HG02678 (cell line): ENCODE data around the gene TNXB.

Source experiments
- ATAC-seq: cut with Tn5 transposase; IDR thresholded peaks from one replicate; pipeline ENCODE4 v1.9.1; 2021; ENCODE audit warnings: mild to moderate bottlenecking, moderate library complexity; ENCODE audit not compliant: unreplicated experiment

Gene TNXB, protein sequence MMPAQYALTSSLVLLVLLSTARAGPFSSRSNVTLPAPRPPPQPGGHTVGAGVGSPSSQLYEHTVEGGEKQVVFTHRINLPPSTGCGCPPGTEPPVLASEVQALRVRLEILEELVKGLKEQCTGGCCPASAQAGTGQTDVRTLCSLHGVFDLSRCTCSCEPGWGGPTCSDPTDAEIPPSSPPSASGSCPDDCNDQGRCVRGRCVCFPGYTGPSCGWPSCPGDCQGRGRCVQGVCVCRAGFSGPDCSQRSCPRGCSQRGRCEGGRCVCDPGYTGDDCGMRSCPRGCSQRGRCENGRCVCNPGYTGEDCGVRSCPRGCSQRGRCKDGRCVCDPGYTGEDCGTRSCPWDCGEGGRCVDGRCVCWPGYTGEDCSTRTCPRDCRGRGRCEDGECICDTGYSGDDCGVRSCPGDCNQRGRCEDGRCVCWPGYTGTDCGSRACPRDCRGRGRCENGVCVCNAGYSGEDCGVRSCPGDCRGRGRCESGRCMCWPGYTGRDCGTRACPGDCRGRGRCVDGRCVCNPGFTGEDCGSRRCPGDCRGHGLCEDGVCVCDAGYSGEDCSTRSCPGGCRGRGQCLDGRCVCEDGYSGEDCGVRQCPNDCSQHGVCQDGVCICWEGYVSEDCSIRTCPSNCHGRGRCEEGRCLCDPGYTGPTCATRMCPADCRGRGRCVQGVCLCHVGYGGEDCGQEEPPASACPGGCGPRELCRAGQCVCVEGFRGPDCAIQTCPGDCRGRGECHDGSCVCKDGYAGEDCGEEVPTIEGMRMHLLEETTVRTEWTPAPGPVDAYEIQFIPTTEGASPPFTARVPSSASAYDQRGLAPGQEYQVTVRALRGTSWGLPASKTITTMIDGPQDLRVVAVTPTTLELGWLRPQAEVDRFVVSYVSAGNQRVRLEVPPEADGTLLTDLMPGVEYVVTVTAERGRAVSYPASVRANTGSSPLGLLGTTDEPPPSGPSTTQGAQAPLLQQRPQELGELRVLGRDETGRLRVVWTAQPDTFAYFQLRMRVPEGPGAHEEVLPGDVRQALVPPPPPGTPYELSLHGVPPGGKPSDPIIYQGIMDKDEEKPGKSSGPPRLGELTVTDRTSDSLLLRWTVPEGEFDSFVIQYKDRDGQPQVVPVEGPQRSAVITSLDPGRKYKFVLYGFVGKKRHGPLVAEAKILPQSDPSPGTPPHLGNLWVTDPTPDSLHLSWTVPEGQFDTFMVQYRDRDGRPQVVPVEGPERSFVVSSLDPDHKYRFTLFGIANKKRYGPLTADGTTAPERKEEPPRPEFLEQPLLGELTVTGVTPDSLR (N-terminal part only)

DNA sequence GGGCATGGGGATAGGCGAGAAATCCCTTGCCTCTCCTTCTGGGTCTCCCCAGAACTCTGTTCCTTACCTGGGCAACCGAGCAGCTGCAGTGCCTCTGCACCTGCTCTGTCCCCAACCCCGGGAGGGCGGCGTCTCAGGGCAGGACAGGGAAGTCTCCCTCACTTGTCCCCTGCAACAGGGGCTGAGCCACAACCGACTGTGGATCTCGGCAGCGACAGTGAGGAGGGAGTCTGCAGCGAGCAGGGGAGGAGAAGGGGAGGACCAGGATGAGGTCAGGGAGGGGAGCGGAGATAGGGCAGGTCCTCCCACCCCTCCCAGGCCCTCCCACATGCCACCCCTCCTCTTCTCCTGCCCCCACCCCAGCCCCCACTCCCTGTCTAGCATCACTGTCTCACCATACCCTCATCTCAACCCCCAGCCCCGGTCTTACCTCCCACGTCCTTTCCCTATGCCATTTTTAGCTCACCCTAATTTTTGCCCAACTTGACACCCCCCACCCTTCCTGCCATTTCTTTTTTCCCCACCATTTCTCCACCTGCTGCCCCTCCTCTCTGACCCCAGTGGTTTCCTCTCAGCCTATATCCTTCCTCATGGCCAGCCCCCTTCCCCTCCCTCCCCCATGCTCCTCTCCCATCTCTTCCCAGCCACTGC lies at the start of gene TNXB:
TNXB (minus strand) TSS at position 225 of the 651 bp plus-strand sequence. CDS start 11,140 bp downstream, outside the sequence.
- no peak for ATAC-seq

DNA sequence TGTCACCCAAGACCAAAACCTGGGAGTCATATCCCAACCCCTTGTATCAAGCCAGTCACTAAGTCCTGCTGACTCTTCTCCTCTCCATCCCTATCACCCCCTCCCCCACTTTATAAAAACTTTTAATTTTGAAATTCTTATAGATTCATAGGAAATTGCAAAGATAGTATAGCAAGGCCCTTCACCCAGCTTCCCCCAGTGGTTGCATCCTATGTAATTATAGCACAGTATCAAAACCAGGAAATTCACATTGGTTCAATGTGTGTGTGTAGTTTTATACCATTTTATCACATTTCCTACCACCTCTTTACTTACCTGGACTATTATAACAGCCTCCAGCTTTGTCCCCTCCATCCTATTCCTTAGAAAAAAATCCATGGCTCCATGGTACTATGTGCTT lies 48.9 kb upstream of the TNXB start:
- no peak for ATAC-seq

DNA sequence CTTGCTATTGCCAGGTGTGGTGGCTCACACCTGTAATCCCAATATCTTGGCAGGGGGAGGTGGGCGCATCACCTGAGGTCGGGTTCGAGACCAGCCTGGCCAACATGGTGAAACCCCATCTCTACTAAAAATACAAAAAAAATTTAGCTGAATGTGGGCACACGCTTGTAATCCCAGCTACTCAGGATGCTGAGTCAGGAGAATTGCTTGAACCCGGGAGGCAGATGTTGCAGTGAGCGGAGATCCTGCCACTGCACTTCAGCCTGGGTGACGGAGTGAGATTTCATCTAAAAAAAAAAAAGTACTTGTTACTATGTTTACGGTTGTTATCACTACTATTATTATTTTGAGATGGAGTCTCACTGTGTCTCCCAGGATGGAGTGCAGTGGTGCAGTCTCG lies 47.8 kb upstream of the TNXB start:
- no peak for ATAC-seq

DNA sequence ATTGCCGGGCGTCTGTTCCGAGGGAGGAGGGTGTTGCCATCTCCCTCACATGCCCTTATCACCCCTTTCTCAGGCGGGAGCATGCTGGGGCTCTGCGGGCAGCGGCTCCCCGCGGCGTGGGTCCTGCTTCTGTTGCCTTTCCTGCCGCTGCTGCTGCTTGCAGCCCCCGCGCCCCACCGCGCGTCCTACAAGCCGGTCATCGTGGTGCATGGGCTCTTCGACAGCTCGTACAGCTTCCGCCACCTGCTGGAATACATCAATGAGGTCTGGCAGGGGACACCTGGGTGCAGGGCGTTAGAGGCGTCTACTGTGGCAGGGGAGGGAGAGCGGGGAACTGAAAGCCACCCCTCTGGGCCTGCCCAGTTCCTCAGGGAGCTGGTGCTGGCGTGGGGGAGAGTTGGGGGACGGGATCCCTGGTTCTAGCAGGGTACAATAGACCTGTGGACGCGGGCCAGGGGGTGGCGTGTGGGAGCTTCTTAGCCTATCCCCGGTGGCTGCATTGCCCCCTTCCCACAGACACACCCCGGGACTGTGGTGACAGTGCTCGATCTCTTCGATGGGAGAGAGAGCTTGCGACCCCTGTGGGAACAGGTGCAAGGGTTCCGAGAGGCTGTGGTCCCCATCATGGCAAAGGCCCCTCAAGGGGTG lies 45.5 kb upstream of the TNXB start:
- peak; percentile 77 for ATAC-seq

DNA sequence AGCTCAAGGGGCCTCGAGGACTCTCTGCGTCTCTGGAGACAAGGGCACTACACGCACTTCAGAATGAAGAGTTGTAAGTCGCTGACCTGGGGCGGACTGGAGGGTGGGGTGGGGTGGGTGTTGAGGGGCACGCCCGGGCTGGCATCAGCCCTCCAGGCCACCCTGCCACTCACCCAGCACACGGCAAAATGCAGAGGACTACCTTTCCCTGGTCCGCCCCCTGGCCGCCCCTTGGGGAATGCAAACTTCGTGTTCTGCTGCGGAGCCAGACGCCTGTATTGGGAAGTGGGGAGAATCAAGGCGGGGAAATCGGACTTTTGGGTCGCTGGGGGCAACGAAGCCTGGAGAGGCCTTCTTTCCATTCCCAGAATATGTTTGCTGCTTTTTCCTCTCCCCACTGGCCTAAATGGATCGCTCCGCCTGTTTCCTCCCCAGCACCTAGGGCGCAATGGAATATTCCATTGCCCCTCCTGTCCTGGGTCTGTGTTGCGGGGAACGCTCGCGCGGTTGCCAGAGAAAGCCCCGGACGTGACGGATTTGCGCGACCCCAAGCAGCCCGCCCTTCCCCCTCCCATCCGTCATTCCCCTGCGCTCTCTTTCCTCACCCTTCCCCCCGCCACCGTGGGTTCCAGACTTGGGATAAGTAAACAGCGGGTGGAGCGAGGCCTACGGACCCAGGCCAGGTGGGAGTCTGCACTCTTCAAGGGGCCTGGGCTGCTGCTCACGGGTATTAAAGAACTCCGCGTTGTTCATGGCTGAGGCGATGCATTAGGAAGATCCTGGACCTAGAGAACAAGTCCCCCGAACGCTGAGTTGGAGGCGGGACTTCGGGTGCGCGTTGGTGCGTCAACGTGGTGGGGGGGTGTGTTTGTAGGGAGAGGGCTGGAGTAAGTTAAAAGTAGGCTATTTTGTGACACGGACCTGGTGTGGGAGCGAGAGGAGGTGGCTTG lies 44.7 kb upstream of the TNXB start, which contains the start of gene PPT2:
PPT2 (plus strand) TSS at position 578 of the 950 bp plus-strand sequence. CDS start 454 bp downstream, outside the sequence.
- ATAC-seq = peak; percentile 16

DNA sequence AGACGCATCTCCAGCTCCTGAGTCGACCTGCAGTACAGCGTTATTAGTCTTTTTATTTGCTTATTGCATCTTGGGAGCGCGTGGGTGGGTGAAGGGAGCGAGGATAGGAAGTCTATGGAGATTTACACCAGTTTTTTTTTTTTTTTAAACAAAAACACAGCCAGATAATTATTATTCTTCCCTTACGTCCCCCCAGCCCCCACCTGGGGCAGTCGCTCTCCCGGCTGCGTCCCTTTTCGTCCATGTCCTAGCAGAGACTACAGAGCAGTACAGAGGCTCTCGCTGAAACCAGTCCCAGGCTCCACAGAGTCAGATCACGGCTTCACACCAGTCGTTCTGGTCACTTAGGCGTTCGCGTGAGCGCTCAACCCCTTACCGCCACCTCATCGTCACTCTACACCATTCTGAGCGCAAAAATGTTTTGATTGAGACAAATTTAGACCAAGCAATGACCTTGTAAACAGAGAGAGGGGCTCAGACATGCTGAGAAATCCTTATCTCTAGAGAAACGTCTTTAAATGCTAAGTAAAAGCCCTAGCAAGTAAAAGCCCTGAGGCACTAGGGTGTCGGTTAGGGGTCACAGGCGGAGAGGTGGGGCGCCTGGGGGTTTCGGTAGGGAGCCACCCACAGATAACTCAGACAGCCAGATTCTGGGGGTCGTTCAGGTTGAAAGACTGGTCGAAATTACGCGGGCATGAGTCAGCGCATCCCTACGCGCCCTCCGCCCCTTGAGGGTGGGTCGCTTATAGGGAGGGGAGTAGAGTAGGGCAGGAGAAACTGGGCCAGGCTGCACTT lies 43.8 kb upstream of the TNXB start:
- no peak for ATAC-seq

DNA sequence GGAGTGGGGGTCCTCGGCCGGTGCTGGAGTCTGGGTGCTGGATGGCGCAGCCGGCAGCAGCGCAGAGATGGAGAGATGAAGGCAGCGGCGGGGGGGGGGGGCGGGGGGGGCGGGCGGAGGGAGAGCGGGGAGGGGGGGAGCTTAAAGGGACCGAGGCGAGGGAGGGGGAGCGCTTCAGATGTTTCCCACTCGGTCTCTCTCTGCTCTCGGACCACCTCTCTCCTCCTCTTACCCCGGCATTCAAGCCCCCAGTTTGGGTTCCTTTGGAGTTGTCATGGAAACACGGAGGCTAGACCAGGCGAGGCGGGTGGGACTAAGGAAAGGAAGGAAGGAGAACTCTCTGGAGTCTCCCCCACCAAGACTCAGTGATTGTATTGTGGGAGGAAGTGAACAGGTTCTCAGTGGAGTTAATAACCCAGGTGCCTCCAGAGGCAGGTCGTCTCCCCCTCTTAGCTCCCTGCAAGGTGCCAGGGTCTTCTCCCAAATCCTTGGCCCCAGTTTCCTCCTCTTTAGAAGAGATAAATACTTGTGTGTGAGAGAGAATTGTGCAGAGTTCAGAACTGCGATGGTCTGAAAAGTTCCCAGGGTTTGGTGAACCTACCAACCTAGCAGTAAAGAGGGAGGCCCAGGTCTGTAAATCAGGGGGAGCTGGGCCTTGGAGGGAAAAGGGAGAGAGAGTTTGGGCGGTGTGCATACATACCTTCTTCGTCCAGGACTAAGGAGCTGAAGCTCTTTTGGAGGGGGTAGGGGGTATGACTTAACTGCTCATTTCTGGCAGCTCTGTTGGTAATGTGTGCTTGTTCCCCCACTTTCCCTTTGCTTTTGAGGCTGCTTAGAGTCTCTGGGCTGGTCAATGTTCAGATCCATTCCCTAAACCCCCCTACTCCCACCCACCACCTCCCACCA lies 43.0 kb upstream of the TNXB start, which contains the start of gene PRRT1:
PRRT1 (minus strand) TSS at position 77 of the 906 bp plus-strand sequence. CDS start 112 bp downstream, outside the sequence.
- ATAC-seq = no peak

DNA sequence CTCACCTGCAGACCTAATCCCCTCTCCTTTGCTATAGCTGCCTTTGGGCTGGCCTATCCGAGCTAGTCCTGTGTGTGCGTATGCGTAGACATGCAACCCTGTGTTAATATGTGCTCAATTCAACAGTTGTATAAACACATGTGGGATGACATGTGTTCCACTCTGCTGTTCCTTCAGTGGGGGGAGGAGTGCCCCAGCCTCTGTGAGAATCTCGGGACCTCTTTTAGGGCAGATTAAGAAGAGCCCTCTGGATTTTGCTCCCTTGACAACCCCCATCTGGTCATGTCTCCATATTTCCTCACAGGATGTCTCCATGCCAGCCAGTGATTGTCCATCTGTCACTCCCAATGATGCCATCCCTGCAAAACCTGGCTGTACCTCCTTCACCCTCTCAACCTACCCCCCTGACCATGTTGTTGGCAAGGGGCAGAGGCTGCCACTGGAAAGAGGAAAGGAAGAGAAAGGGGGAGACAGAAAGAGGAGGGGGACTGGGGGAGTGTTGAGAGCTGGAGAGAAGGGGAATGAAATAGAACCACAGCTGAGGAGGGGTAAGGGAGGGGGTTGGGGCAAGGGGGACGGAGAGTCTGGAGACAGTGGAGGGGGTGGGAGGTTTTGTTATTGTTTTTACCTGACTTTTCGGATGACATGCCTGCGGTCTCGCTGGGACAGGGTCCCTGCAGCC lies 42.2 kb upstream of the TNXB start:
- ATAC-seq = no peak

DNA sequence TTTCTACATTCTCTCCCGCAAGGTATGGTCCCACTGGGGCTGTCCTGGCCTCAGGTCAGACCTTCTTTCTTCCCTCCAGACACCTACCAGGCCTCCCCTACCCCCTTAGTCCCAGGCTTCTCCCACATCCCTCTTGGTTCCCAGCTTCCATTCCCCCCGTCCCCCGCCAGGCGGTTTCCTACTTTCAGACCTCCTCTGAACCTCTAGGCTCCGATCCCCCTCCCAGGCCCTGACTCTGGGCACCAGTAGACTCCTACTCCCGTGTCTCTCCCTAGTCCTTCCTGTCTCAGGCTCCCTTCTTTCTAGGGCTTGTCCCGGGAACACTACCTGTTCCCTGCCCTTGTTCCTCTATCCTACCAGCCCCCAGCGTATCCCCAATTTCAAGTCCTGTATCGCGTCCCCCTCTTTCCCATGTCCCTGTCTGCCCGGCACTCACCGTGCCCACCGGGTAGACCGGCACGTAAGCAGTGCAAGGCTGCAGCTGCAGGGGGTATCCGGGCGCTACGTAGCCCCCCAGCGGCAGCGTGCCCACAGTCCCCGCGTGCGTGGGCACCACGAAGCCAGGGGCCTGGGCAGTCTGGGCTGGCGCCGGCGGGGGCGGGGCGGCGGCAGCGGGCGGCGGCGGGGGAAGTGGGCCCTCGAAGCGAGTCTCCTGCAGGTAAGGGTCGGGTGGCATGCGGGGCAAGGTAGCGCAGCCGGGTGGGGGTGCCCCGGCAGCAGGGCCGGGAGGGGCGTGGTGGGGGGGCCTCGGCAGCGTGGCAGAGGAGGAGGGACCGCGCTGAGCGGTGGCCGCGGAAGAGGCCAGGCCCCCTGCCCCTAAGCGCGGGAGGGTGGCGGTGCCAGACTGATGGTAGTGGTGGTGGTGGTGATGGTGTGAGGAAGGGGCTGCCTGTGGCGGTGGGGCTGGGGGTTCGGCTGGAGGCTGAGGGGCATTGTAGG lies 41.1 kb upstream of the TNXB start:
- no peak for ATAC-seq

DNA sequence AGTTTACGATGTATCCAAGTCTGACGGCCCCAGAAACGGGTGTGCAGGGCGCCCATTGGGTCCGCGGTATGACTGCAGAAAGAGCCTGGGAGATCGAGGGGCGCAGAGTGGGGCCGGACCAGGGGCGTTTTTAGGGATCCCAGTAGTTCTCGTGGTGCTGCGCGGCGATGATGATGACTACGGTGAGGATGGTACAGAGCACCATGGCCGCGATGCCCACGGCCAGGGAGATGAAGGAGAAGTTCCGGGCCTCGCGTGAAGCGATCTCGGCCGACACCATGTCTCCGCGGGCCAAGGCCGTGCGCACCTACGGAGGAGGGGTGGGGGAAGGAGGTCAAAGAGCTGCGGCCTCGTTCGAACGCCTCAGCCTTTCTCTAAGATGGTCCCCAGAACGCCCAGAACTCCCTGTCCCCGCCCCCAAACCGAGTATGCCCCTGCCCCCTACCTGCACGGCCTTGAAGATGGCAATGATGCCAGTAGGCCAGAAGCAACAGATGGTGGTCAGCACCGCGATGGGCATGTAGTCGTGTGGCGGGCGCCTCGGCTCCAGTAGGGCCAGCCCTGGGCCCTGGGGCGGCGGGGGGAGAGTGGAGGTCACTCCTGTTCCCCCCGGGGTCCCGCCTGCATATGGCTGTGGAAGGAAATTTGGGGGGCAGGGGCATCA lies 40.1 kb upstream of the TNXB start:
- no peak for ATAC-seq

DNA sequence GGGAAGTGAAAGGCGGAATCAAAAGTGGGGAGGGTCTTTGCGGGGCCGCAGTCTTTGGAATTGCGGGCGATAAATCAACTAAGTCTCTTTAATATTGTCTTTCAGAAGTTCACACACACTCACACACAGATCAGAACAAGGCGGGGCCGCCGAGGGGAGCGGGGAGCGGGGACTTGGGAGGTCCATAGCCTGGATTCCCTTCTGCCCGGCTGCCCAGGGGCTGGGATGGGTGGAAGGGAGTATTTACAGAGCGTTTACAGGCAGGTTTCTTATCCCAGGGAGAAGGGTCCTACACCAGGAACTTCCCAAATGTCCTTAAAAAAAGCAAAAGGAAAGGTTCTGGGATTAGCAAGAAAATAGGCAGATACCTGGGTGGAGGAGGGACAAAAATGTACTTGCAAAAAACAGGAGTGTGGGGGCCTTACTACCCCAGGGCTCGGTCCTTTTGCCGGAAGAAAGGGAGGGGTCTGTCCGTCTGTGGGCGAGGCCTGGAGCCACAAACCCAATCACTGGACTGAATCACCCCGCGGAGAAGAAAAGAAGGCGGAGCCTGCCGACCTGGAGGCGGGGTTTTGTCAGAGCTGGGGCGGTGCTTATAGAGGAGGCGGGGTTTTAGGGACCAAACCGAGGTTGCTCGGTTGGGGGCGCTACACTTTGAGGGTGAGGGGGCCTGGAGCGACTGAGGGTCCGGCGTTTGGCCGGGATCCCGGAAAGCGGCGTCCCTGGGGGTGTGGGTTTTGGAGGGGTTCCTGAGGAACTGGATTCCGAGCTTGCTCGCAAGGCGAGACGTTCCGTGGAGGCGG lies 39.4 kb upstream of the TNXB start:
- ATAC-seq = no peak

DNA sequence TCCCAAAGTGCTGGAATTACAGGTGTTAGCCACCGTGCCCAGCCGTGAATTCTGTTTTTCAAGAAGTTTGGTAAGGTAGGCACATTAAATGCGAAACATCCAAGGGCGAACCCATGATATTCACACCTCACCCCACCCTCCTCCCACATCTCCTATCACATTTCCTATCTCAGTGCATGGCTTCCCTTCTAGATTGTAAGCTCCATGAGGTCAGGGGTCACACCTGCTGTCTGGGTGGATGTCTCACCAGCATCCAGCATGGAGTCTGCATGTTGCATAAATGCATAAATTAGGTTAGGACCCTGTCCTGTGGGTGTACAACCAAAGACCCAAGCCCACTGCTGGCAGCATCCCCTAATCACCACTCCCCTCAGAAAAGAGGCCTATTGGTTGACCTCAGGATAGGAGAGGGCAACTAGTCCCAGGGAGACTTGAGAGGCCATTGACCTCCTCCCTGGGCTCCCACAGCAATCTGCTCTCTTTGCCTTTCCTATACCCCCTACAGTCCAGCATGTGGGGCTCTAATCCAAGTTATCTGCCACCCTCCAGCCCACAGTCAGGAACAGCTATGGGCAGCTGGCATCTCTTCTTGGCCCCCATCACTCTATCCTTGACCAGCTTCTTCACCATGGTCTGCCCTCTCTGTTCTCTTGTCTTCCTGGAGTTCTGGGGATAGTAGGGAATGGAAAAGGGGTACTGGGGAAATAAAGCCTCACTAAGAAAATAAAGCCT lies 38.4 kb upstream of the TNXB start:
- no peak for ATAC-seq

DNA sequence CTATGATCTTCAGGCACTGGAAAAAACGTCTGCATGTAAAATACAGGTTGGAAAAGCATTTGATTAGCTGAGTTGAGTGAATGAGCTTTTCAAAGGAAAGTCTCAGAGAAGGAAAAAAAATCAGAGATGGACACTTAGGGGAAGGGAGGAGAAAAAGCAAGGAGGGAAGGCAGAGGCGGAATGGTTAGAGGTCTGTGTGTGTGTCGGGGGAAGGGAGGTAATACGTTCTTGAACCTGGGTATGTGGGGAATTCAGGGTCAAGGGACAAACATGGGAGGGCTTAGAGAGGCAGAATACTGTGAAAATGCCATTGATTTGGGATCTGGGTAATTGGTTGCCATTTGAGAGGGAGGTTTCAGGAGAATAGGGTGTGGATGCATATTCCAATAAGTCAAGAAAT lies 37.5 kb upstream of the TNXB start:
- no peak for ATAC-seq
